NB4 (cell line): ENCODE data around the gene TM2D3.

Source experiments
- MYC ChIP-seq: IDR thresholded peaks from 2 replicates; pipeline ENCODE4 v1.6.1; 2011; ENCODE audit warnings: low read depth, low read length
- POLR2A ChIP-seq: IDR thresholded peaks from 2 replicates; pipeline ENCODE4 v1.6.1; 2011; ENCODE audit warnings: mild to moderate bottlenecking; ENCODE audit not compliant: insufficient read length; ENCODE audit errors: extremely low read depth
- TF ChIP-seq, protein P1 (sequence below): IDR thresholded peaks from one replicate; pipeline ENCODE4 v1.5.1; 2012; ENCODE audit warnings: low read depth, low read length

DNA sequence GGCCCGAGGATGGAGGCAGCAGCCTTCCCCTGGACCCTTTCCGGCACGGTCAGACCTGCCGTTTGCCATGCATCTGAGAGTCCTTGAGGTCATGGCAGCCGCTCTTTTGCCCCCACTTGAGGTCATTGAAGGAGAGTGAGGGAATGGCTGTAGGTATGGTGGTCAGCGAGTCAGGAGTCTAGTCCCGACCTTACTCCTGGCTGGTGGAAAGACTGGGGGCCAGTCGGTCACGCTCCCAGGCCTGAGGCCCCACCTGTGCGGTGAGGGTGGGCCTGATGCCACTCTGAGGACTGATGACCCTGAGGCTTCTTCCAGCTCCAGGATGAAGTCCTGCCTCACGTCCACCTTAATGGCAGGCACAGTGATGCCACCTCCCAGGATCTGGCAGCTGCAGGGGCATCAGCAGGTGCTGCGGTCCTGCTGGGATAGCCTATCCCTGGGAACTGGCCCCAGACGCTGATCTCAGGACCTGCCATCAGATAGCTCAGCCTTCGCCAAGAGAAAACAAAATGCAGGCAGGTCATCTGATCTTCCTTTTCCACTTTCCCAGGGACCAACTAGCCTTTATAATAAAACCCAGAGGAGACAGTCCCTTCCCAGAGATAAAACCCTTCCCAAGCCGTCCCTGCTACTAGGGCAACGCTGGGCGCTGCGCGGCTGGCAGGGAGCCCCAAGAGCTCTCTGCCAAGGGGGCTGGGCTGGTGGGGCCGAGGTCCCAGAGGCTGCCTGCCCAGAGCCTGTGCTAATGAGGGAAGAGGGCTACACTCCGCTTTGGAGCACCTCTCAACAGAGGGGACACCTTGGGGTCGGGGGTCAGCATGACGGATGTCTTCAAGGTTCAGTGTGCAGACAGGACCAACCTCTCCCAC lies 42.2 kb downstream of the TM2D3 start:
- TF ChIP-seq, protein P1, sequence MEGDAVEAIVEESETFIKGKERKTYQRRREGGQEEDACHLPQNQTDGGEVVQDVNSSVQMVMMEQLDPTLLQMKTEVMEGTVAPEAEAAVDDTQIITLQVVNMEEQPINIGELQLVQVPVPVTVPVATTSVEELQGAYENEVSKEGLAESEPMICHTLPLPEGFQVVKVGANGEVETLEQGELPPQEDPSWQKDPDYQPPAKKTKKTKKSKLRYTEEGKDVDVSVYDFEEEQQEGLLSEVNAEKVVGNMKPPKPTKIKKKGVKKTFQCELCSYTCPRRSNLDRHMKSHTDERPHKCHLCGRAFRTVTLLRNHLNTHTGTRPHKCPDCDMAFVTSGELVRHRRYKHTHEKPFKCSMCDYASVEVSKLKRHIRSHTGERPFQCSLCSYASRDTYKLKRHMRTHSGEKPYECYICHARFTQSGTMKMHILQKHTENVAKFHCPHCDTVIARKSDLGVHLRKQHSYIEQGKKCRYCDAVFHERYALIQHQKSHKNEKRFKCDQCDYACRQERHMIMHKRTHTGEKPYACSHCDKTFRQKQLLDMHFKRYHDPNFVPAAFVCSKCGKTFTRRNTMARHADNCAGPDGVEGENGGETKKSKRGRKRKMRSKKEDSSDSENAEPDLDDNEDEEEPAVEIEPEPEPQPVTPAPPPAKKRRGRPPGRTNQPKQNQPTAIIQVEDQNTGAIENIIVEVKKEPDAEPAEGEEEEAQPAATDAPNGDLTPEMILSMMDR = no peak
- TF ChIP-seq POLR2A = no peak
- no peak for TF ChIP-seq MYC
